Gastrocnemius medialis (tissue), 4 donors: ENCODE measurements around the gene PKNOX2.

Source experiments
- CTCF ChIP-seq, 5 experiments: fragments of 450-650 bp in 3 of 5; fragments of 200-600 bp in 2 of 5; sonication (generic) in 2 of 5; IDR thresholded peaks in 4 of 5; conservative IDR thresholded peaks in 1 of 5; 1 replicate in 4 of 5; 2 replicates in 1 of 5; pipeline ENCODE4 v1.5.1; 2016 to 2019; ENCODE audit warnings: antibody characterized with exemption in 5 of 5, mild to moderate bottlenecking in 3 of 5, moderate library complexity in 3 of 5
- POLR2A ChIP-seq, 2 donors: fragments of 450-650 bp; IDR thresholded peaks; one replicate each; pipeline ENCODE4 v1.6.1; 2017; ENCODE audit warnings: antibody characterized with exemption in 2 of 2, mild to moderate bottlenecking in 2 of 2, moderate library complexity in 2 of 2

GRCh38 chr11:125335106-125335505 lies 170.6 kb downstream of the PKNOX2 start:
- TF ChIP-seq CTCF (IDR thresholded peaks at IDR 0.05 in 4 of 5, conservative IDR thresholded peaks at IDR 0.05 in 1 of 5) = no peak
- no peak for TF ChIP-seq POLR2A (IDR thresholded peaks at IDR 0.05)
